NCI-H2171 treated with DMSO at 0.1 percent for 48 hours (cell line): Measurements from ENCODE around the gene KIAA1217.

Source experiments
- DNase-seq: peaks from one replicate; lab custom pipeline; 2025; lab: John Stamatoyannopoulos, UW

KIAA1217 gene

GRCh38 chr10:24406809-24407483 lies 198.0 kb downstream of the KIAA1217 start:
- no peak for DNase-seq

- no peak for DNase-seq
Observed at GRCh38 chr10:24407928-24408327, 199.0 kb downstream of the KIAA1217 start.

- DNase-seq: no peak
Observed at GRCh38 chr10:24408365-24408764, 199.4 kb downstream of the KIAA1217 start.

GRCh38 chr10:24414597-24414996 lies 205.7 kb downstream of the KIAA1217 start:
- no peak for DNase-seq

- peak; percentile 24 for DNase-seq
Observed at GRCh38 chr10:24415455-24416125, 206.7 kb downstream of the KIAA1217 start.

GRCh38 chr10:24416248-24416647 lies 207.3 kb downstream of the KIAA1217 start:
- DNase-seq: no peak

- DNase-seq: no peak
Observed at GRCh38 chr10:24417053-24417452, 208.1 kb downstream of the KIAA1217 start.

- DNase-seq: no peak
Observed at GRCh38 chr10:24418532-24418931, 209.6 kb downstream of the KIAA1217 start.

- DNase-seq: no peak
Observed at GRCh38 chr10:24419066-24419465, 210.1 kb downstream of the KIAA1217 start.

- DNase-seq: no peak
Observed at GRCh38 chr10:24425151-24425550, 216.2 kb downstream of the KIAA1217 start.

- no peak for DNase-seq
Observed at GRCh38 chr10:24427678-24428409, 218.9 kb downstream of the KIAA1217 start.

GRCh38 chr10:24428410-24428782 lies 219.5 kb downstream of the KIAA1217 start:
- DNase-seq: no peak

- DNase-seq: no peak
Observed at GRCh38 chr10:24430591-24430990, 221.7 kb downstream of the KIAA1217 start.

GRCh38 chr10:24432478-24433416 lies 223.8 kb downstream of the KIAA1217 start:
- DNase-seq: no peak

- no peak for DNase-seq
Observed at GRCh38 chr10:24433705-24434104, 224.8 kb downstream of the KIAA1217 start.

- no peak for DNase-seq
Observed at GRCh38 chr10:24434961-24435360, 226.0 kb downstream of the KIAA1217 start.

GRCh38 chr10:24435374-24435773 lies 226.4 kb downstream of the KIAA1217 start:
- DNase-seq: no peak

GRCh38 chr10:24437302-24437701 lies 228.4 kb downstream of the KIAA1217 start:
- no peak for DNase-seq

- no peak for DNase-seq
Observed at GRCh38 chr10:24438800-24439199, 229.9 kb downstream of the KIAA1217 start.

- DNase-seq: no peak
Observed at GRCh38 chr10:24439935-24440334, 231.0 kb downstream of the KIAA1217 start.

- peak; percentile 70 for DNase-seq
Observed at GRCh38 chr10:24440817-24441797, 232.2 kb downstream of the KIAA1217 start.
